GM11168 (cell line): ENCODE measurements around the gene MRPL9.

ENCODE experiments used
- in situ Hi-C: fragments of 300-500 bp; cut with MboI; formaldehyde crosslinking; loops from one replicate; pipeline ENCODE4 v1.12.0; 2022; ENCODE audit warnings: low sequenced_read_pairs; ENCODE audit not compliant: unreplicated experiment

The MRPL9 gene

DNA sequence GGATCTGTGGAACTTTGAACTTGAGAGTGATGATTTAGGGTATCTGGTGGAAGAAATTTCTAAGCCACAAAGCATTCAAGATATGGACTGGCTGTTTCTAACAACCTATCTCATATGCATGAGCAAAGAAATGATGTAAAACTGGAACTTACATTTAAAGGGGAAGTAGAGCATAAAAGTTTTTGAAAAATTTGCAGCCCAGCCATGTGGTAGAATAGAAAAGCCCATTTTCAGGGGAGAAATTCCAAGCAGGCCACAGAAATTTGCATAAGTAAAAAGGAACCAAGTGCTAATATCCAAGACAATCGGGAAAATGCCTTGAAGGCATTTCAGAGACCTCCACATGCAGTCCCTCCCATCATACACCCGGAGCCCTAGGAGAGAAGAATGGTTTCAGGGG lies 26.3 kb downstream of the MRPL9 start:
- in situ Hi-C loops: loop anchor here (10.0 kb wide), 1 partner anchor 142 kb away; no protein-coding TSS in a partner anchor

DNA sequence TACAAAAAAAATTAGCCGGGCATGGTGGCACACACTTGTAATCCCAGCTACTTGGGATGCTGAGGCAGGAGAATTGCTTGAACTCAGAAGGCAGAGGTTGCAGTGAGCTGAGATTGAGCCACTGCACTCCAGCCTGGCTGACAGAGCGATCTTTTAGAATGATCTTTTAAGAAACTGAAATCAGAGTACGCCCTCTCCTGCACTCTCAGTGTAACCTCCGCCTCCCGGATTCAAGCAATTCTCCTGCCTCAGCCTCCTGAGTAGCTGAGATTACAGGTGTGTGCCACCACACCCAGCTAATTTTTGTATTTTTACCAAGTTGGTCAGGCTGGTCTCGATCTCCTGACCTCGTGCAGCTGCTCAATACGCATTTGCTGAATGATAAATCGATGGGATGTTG lies 29.3 kb downstream of the MRPL9 start:
- in situ Hi-C loops: loop anchor here (10.0 kb wide), 1 partner anchor 139 kb away; no protein-coding TSS in a partner anchor

DNA sequence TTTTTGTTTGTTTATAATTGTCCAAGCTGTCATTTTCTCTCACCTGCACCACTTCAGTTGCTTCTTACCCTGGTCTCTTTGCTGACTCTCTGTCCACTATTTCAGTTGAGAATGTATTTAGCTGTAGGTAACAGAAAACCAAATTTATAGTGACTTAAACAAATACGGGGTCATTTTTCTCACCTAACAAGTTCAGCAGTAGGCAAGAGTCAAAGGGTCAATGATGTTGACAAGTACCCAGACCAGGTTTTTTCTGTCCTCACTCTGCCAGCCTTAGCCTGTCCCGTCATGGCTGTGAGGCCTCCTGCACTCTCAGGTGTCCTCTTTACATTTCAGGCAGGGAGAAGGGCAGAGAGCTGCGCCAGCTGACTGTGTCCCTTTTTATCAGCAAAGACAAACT lies 30.2 kb downstream of the MRPL9 start:
- in situ Hi-C loops: loop anchor here (10.0 kb wide), 1 partner anchor 138 kb away; no protein-coding TSS in a partner anchor

GRCh38 chr1:151729966-151730291 lies 33.4 kb downstream of the MRPL9 start:
- in situ Hi-C loops: loop anchor here (10.0 kb wide), 1 partner anchor 135 kb away; no protein-coding TSS in a partner anchor

DNA sequence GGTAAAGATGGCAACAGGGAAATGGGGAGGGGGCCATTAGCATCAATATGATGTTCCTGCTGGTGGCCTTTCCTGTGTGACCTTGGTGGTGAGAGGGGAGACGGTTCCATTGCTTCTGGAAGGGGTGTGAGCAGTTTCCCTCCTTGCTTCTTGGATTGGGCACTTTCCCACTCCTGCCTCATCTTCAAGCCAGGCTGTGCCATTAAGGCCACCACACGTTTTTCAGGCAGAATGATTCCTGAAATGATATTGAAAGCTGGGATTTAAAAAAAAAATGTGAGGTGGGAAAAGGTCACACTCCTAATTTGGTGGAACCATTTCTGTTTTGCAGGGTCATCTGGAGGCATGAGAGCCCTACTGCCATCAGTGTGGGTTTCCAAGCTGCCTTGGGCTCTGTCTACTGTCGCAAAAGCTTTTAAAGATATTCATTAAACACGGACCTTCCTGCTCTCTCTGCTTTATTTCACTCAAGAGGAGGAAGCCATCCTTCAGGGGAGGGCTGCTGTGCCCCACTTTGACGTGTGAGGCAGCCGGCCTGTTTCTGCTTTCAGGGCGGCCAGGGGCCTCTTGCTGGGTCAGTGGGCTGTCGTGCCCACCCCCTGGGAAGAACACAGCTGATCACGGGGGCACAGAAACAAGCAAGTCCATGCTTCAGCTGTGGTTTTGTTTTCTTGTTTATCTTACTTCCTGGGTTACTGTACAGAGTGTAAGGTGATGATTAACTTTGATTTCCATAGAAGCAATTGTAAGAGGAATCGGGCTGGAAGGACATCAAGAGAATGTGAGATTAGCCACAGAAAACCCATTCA lies 33.9 kb downstream of the MRPL9 start:
- in situ Hi-C loops: no loop called here

- in situ Hi-C loops: no loop called here
Measured at GRCh38 chr1:151728151-151729054, 34.9 kb downstream of the MRPL9 start.

- in situ Hi-C loops: no loop called here
Measured at GRCh38 chr1:151723726-151724370, 39.4 kb downstream of the MRPL9 start.

DNA sequence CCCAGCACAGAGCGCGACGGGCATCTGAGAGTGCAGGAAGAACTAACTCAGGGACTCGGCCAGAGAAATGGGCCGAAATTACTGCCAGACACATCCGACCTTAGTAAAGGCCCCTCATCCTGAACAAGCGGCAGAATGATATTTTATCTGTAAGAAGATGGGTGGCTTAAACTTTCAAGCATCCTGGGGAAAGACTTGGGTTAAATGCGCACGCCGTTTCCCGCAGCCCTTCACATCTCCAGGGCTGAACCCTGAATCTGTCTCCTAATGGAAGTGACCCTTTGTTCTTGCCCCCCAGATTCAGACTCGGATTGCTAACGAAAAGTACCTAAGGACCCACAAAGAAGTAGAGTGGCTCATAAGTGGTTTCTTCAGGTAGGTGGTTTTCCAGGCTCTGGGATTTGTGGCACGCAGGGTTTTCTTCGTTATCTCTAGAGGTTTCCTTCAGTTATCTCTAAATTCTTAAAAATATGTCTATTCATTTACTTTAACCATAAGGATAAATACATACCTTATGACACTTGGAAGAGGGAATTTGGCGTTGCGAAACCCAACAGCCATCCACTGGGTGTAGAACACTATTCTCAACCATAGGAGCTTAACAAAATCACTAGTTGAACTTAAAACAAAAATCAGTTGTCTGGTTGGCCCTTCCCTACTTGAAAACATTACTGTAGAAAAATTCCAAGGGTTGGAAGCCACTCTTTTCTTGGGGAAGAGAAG lies 41.3 kb downstream of the MRPL9 start:
- in situ Hi-C loops: no loop called here

DNA sequence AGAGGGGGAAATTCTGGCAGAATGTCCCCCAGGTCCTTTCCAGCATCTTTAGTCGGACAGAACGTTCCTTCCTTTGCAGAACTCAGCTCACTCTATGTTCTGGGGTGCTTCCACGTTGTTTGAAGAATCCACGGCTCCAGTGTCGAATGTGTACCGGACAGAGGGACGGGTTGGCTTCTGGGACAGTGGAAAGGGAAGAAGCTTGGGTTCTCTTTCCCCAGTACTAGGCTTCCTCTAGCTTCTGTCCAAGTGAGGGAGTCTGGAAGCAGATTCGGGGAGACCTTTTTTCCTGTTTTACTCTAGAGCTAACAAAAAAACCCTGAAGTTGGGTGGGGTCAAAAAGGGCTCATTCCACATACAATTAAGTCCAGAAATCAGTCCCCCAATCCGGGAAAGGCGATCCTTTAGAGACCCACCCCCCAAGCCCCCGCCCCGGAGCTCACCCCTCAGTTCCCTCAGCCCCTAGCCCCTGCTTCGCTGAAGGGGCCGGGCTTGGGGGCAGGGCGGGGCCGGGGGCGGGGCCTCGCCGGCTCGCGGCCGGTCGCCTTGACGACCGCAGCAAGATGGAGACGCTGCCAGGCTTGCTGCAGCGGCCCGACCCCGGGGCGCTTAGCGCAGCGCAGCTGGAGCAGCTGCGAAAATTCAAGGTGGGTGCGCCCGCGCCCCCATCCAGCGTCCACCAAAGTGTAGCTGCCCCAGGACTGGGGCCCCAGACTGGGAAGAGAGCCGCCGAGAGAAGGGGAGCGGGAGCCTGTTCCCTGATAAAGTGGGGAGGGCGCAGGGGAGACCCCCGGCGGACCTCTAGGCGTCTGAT lies 42.1 kb downstream of the MRPL9 start, which contains the start of gene RIIAD1:
Gene RIIAD1, plus strand, starts transcription at position 549 of the 814 bp plus-strand sequence. Its CDS starts 15 bp downstream, at position 564.
- in situ Hi-C loops: no loop called here

GRCh38 chr1:151720554-151720953 lies 42.7 kb downstream of the MRPL9 start:
- in situ Hi-C loops: no loop called here

DNA sequence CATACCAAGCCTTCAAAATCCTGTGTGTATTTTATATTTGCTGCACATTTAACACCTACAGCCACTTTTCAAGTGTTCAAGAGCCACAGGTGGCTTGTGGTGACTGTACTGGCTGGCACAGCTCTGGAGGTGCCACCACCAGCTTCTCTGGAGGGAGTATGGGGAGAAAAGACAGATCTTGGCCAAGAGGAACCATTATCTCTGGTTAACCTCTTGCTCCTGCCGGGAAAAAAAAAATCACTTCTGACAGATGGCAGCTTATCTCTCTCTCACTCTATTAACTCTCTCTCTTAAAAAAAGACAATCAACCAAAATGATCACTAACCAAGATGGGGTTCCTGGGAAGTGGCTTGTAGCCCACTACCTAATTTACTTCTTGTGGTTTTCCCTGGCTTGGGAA lies 43.2 kb downstream of the MRPL9 start:
- in situ Hi-C loops: no loop called here

DNA sequence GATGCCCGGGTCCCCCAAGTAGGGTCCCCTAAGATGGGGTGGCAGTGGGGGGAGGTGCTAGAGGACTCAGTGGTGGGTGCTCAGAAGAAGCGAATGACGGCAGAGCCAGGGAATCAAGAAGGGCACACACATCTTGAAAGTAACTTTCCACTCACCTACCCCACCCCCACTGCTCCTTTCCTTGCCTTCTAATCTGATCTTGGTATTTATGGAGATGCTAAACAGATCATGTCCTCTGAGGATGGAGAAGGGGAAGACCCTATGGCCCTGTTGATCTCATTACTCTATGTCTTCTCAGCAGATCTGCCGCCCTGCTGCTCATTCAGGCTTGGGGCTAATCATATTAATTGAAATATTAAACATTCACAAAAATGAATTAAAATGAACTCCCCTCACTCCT lies 44.6 kb downstream of the MRPL9 start:
- in situ Hi-C loops: no loop called here

DNA sequence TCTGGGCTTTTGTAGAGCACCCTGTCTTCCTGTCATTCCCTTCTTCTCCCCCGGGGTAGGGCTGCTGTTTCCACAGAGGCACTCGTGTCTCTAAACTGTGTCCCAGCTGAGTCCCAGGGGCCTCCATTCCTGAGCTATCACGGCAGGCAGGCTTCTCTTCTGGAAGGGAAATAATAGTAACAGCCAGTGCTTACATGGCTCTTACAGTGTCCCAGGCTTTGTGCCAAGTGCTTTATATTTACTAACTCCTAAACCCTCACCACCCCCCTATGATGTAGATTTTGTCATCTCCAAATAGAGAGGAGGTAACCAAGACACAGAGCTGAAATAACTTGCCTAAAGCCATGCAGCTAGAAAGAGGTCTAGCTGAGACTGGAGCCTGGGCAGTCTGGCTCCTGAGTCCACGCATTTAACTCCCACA lies 45.3 kb downstream of the MRPL9 start:
- in situ Hi-C loops: no loop called here

DNA sequence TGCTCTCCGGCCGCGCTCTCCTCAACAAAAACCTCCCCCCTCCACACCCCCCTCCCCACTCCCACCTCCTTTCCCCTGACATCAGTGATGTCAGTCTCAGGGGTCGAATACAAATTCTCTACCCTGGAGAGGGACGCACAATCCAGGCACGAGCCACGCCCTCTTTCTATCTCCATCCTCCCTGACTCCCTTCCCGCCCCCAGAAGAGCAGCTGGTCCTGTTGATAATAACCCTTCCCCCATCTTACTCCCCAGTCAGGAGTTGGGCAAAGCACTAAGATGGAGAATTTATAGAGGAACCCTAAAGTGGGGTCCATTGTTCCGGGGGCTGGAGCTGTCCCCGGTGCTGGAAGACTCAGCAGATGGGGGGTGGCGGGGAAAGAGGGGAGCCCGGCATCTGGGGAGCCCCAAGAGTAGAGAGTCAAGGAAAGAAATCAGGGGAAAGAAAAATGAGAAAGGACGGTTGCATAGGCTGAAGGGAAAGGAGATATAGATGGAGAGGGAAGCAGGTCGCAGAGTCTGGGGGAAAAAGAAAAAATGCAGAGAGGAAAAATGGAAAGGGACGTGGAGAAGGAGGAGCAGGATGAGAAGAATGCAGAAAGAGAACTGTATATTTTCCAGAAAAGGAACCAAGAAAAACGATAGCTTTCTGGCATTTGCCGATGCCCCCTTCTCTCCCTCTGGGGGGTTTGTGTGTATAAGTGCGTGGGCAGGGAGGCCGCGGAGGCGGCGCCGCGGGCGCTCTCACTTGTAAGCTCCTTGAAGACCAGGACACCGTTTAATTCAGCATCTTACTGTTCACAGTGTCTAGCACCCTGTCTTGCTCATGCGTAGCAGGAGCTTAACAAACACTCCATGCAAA lies 46.3 kb downstream of the MRPL9 start, which contains the start of gene CELF3:
Gene CELF3, minus strand, starts transcription at position 33 of the 861 bp plus-strand sequence. CDS start 783 bp downstream, outside the sequence.
- in situ Hi-C loops: no loop called here

DNA sequence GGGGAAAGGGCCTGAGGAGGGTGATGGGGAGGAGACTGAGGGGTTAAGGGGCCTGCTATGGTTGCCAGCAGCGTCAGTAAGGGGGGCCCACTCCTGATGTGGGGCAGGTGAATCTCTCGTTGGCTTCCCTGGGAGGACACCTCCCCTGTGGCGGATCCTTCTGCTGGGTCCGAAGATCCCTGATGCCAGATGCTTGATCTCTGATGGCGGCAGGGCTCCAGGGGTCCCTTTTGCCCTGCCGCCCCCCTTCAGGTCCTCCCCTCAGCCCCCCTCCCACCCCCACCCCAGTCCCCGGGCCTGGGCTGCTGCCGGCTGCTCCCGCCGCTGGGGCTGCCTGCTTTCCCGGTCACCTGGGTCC lies 46.9 kb downstream of the MRPL9 start:
- in situ Hi-C loops: no loop called here

DNA sequence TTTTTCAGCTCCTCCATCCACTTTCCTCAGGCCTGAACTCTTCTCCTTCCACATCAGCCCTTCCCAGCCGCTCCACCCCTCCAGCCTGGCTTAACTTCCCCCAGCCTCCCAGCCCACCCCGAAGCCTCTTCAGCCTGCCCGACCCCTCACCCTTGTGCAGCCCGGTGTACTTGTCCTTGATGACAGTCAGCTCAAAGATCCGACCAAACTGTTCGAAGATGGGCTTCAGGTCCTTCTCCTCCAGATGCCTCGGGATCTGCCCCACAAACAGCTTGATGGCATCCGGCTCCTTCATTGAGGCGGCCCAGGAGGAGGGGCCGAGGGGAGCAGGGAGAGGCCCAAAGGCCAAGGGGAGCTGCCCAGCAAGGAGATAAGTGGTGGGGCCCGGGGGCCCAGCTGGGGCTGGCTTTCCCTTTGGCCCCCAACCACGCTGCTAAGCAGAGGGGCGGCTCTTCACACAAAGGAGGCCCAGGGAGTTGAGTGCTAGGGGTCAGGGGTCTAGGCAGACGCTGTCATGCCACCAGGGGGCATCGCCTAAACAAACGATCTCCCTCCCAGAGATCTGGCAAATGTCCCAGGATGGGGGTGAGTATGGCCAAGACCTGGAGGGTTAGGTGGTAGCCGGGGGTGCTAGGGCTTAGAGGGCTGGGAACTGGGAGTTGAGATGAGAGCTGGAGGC lies 47.4 kb downstream of the MRPL9 start:
- in situ Hi-C loops: no loop called here
